Calu3 (cell line): ENCODE results near the gene SKP2. TPM values are rescaled to one million over a fixed set of nuclear protein-coding genes. Genes with fewer than 3 reads are reported as not detected.

Source experiments
- BruUV-seq: library from RNA; stranded (reverse); fragments of 400-500 nt; replicated peaks from 2 replicates; lab custom pipeline; 2021; lab: Mats Ljungman, UMichigan
- CTCF ChIA-PET: fragments of 300-600 bp; sonication (Branson Sonifier 250); formaldehyde crosslinking; loops from one replicate; lab custom pipeline; 2022; ENCODE audit warnings: antibody characterized with exemption; lab: Charles Lee
- DNase-seq: peaks from one replicate; pipeline ENCODE4 v3.0.0; 2022
- H3K27ac Mint-ChIP-seq: one replicate; pipeline ENCODE4 v1.8.0; 2022; ENCODE audit warnings: mixed read lengths; ENCODE audit not compliant: unreplicated experiment
- H3K27me3 Mint-ChIP-seq: one replicate; pipeline ENCODE4 v1.8.0; 2022; ENCODE audit warnings: mixed read lengths; ENCODE audit not compliant: unreplicated experiment
- H3K36me3 Mint-ChIP-seq: one replicate; pipeline ENCODE4 v1.8.0; 2022; ENCODE audit warnings: mild to moderate bottlenecking, moderate library complexity, mixed read lengths; ENCODE audit not compliant: insufficient read depth, unreplicated experiment
- H3K4me1 Mint-ChIP-seq: one replicate; pipeline ENCODE4 v1.8.0; 2022; ENCODE audit warnings: mild to moderate bottlenecking, low read depth, mixed read lengths; ENCODE audit not compliant: unreplicated experiment
- H3K4me3 Mint-ChIP-seq: one replicate; pipeline ENCODE4 v1.8.0; 2022; ENCODE audit warnings: mild to moderate bottlenecking, low read depth, moderate library complexity, mixed read lengths; ENCODE audit not compliant: unreplicated experiment
- H3K9me3 Mint-ChIP-seq: one replicate; pipeline ENCODE4 v1.8.0; 2022; ENCODE audit warnings: low read depth, mixed read lengths; ENCODE audit not compliant: unreplicated experiment
- intact Hi-C: fragments of 100-400 bp; cut with micrococcal nuclease; formaldehyde crosslinking; loops from one replicate; pipeline ENCODE4 v1.10.0; 2022; ENCODE audit not compliant: unreplicated experiment
- total RNA-seq: library from RNA; stranded (reverse); gene quantifications from 2 replicates; pipeline ENCODE4 v1.2.3, GENCODE V29; 2022
- TF ChIP-seq, protein P1 (sequence below): fragments of 200-600 bp; IDR thresholded peaks from one replicate; pipeline ENCODE4 v1.8.0; 2022; ENCODE audit warnings: antibody characterized with exemption; ENCODE audit not compliant: unreplicated experiment

The SKP2 gene
- total RNA-seq, 1 experiment from 2014 or later: 26.1 TPM

DNA sequence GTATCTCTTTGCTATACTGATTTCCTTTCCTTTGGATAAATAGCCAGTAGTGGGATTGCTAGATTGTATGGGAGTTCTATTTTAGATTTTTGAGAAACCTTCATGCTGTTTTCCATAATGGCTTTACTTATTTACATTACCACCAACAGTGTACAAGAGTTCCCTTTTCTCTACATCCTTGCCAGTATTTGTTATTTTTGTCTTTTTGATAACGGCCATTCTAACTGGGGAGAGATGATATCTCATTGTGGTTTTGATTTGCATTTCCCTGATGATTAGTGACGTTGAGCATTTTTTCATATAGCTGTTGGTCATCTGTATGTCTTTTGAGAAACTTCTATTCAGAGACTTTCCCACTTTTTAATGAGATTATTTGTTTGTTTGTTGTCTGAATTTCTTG lies 64.0 kb downstream of the SKP2 start:
- BruUV-seq: no TSS peak
- Mint-ChIP-seq H3K9me3 (no peaks in the 10 kb centered on the region), H3K36me3 (no peaks in the 10 kb centered on the region), H3K4me1 (no peaks in the 10 kb centered on the region), H3K27me3 (no peaks in the 10 kb centered on the region), H3K4me3 (no peak overlapping the region), H3K27ac (no peak overlapping the region)
- no peak for DNase-seq
- CTCF ChIA-PET: no interaction called here
- TF ChIP-seq, protein P1, sequence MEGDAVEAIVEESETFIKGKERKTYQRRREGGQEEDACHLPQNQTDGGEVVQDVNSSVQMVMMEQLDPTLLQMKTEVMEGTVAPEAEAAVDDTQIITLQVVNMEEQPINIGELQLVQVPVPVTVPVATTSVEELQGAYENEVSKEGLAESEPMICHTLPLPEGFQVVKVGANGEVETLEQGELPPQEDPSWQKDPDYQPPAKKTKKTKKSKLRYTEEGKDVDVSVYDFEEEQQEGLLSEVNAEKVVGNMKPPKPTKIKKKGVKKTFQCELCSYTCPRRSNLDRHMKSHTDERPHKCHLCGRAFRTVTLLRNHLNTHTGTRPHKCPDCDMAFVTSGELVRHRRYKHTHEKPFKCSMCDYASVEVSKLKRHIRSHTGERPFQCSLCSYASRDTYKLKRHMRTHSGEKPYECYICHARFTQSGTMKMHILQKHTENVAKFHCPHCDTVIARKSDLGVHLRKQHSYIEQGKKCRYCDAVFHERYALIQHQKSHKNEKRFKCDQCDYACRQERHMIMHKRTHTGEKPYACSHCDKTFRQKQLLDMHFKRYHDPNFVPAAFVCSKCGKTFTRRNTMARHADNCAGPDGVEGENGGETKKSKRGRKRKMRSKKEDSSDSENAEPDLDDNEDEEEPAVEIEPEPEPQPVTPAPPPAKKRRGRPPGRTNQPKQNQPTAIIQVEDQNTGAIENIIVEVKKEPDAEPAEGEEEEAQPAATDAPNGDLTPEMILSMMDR: no peak
- intact Hi-C loops: no loop called here

DNA sequence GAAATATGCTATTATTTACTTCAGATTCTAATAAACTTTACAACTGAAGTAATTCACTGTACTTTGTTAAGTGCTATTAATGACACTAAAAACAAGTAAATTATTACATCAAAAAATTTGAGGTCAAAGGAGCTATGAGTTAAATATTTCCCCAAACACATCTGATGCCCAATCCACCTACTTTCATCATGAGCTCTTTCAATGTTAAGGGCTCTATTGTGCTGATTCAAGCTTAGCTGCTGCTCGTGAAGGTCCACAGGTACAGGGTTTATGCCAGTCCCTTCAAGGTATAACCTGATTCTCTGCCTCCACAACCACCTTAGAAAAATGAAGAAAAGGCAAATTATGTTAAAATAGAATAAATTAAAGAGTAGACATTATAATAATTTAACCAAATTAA lies 65.7 kb downstream of the SKP2 start:
- CTCF ChIA-PET: interaction anchor here (0.6 to 1.1 kb wide), 2 partner anchors 24 to 420 kb away, joined by 3 to 6 read pairs; partner anchors contain the start of gene NADK2
- TF ChIP-seq, protein P1: no peak
- Mint-ChIP-seq H3K27ac (no peak overlapping the region), H3K36me3 (no peaks in the 10 kb centered on the region), H3K9me3 (no peaks in the 10 kb centered on the region), H3K27me3 (no peaks in the 10 kb centered on the region), H3K4me3 (no peak overlapping the region), H3K4me1 (no peaks in the 10 kb centered on the region)
- BruUV-seq: no TSS peak
- no peak for DNase-seq
- intact Hi-C loops: no loop called here

DNA sequence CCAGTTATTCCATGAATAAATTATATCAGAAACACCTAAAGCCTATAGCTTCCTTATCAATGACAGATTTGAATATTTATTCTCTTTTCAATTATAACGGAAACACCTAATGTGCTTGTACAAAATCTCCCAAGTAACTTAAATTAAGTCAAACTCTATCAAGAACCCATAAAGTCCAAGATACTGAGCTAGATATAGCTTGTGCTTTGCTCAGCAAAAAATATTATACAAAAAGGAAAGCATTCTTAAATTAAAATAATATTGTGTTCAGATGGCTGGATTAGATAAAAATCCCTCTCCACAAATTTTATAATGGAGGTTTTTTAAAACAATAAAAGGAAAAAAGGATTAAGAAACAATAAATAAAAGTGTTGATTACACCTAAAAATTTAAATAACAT lies 66.1 kb downstream of the SKP2 start:
- no peaks in the 10 kb centered on the region for H3K27me3 Mint-ChIP-seq
- no peak overlapping the region for H3K4me3 Mint-ChIP-seq
- CTCF ChIA-PET: no interaction called here
- no peaks in the 10 kb centered on the region for H3K9me3 Mint-ChIP-seq
- no peaks in the 10 kb centered on the region for H3K36me3 Mint-ChIP-seq
- TF ChIP-seq, protein P1: no peak
- no peaks in the 10 kb centered on the region for H3K4me1 Mint-ChIP-seq
- no peak overlapping the region for H3K27ac Mint-ChIP-seq
- DNase-seq: no peak
- no TSS peak for BruUV-seq
- intact Hi-C loops: no loop called here

DNA sequence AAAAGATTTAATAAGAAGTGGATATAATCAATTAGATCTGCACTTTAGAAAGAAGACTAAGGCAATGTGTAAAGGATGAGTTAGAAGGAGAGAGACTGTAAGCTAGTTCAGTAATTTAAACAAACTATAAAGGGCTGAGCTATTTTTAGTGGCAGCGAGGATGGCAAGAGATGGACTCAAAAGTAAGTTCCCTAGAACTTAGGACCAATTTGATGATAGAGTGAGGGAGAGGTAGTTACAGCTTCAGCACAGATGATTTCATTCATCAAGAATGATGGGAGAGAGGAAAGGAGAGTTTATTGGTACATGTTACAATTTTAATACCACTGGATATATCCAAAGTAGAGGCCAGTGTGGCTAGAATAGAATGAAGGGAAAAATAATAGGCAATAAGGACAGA lies 70.7 kb downstream of the SKP2 start:
- no peaks in the 10 kb centered on the region for H3K9me3 Mint-ChIP-seq
- H3K27me3 Mint-ChIP-seq: no peaks in the 10 kb centered on the region
- H3K4me3 Mint-ChIP-seq: no peak overlapping the region
- CTCF ChIA-PET: no interaction called here
- DNase-seq: no peak
- no TSS peak for BruUV-seq
- no peak overlapping the region for H3K27ac Mint-ChIP-seq
- H3K4me1 Mint-ChIP-seq: no peaks in the 10 kb centered on the region
- no peaks in the 10 kb centered on the region for H3K36me3 Mint-ChIP-seq
- intact Hi-C loops: no loop called here
- TF ChIP-seq, protein P1: no peak
